ENCODE data around the gene LILRA1.

- no peak for TF ChIP-seq CTCF (IDR thresholded peaks at IDR 0.05)
- no peak for TF ChIP-seq EP300 (IDR thresholded peaks at IDR 0.05)
- TF ChIP-seq POLR2A (IDR thresholded peaks at IDR 0.05): no peak
- no peak for TF ChIP-seq POLR2AphosphoS5 (IDR thresholded peaks at IDR 0.05)
Measured at GRCh38 chr19:54587026-54587425, 6.4 kb upstream of the LILRA1 start.

Measured in suprapubic skin (tissue), 4 donors.